Stimulated activated naive CD8-positive, alpha-beta T cell treated with anti-CD3 and anti-CD28 coated beads, Interleukin-15, Interleukin-2, amounts not matched to agents 100 ng/mL and 50 ng/mL, for 24 hours (primary cell): ENCODE results near the gene GRM5.
"Not testable (repeated sequence)": the region's sequence is repeated elsewhere in the genome, so short reads cannot be mapped to it uniquely, and the experiment has no call there.

ENCODE experiments used
- H3K27ac Mint-ChIP-seq: one replicate; pipeline ENCODE4 v1.8.0; 2021; ENCODE audit warnings: mild to moderate bottlenecking, mixed read lengths
- H3K27me3 Mint-ChIP-seq: one replicate; pipeline ENCODE4 v1.8.0; 2021; ENCODE audit warnings: mixed read lengths
- H3K36me3 Mint-ChIP-seq: one replicate; pipeline ENCODE4 v1.8.0; 2021; ENCODE audit warnings: low read depth, mixed read lengths
- H3K4me1 Mint-ChIP-seq: one replicate; pipeline ENCODE4 v1.8.0; 2021; ENCODE audit warnings: low read depth, mixed read lengths
- H3K4me3 Mint-ChIP-seq: one replicate; pipeline ENCODE4 v1.8.0; 2021; ENCODE audit warnings: mild to moderate bottlenecking, mixed read lengths
- H3K9me3 Mint-ChIP-seq: one replicate; pipeline ENCODE4 v1.8.0; 2021; ENCODE audit warnings: mixed read lengths

GRM5 gene

DNA sequence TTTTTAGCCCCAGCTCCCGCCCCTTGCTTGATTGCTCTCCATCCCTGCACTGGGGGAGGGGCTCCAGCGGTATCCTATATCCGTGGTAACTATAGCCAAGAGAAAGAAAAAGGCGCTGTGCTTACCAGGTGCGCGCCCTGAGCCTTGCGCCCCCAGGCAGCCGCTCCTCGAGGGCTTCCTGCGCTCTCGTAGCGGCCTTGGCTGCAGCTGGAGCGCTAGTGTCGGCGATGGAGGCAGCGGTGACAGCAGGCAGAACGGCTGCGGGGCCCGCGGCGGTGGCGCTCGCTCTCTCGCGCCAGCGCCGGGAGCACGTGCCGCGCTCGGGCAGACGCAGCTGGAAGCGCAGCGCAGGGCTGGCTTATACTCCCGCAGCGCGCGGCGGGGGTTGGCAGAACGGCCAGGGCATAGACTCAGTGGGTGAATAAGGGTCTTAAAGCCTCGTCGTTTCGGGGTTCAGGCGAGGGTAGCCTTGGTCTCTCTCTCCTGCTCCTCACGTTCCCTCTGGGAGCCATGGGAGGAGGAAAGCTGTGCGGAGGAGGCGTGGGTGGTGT, at the start of gene GRM5:
Gene GRM5 (minus strand): TSS at position 332 of the 551 bp plus-strand sequence. CDS start 18,110 bp downstream, outside the sequence.
- not testable (repeated sequence) for H3K4me3 Mint-ChIP-seq, H3K9me3 Mint-ChIP-seq, H3K36me3 Mint-ChIP-seq, H3K4me1 Mint-ChIP-seq, H3K27ac Mint-ChIP-seq
- peaks cover 42% of the 10 kb centered on the region for H3K27me3 Mint-ChIP-seq

- not testable (repeated sequence) for H3K27me3 Mint-ChIP-seq, H3K4me1 Mint-ChIP-seq, H3K4me3 Mint-ChIP-seq
These were observed 32.2 kb upstream of the GRM5 start for GRCh38 chr11:89097956-89098355.

GRCh38 chr11:89093806-89094205, 28.0 kb upstream of the GRM5 start:
- not testable (repeated sequence) for H3K36me3 Mint-ChIP-seq, H3K27ac Mint-ChIP-seq

More at GRCh38 chr11:89097956-89098355, 32.2 kb upstream of the GRM5 start:
- H3K36me3 Mint-ChIP-seq, H3K27ac Mint-ChIP-seq, H3K9me3 Mint-ChIP-seq: not testable (repeated sequence)

GRCh38 chr11:89084951-89085350, 19.2 kb upstream of the GRM5 start:
- H3K4me3 Mint-ChIP-seq, H3K27me3 Mint-ChIP-seq, H3K27ac Mint-ChIP-seq, H3K36me3 Mint-ChIP-seq, H3K9me3 Mint-ChIP-seq, H3K4me1 Mint-ChIP-seq: not testable (repeated sequence)

More at GRCh38 chr11:89093806-89094205, 28.0 kb upstream of the GRM5 start:
- peaks cover 16% of the 10 kb centered on the region for H3K9me3 Mint-ChIP-seq
- H3K4me3 Mint-ChIP-seq, H3K4me1 Mint-ChIP-seq, H3K27me3 Mint-ChIP-seq: not testable (repeated sequence)

- peaks cover 13% of the 10 kb centered on the region for H3K27me3 Mint-ChIP-seq
- not testable (repeated sequence) for H3K9me3 Mint-ChIP-seq, H3K4me1 Mint-ChIP-seq, H3K27ac Mint-ChIP-seq, H3K4me3 Mint-ChIP-seq, H3K36me3 Mint-ChIP-seq
These were observed 5.1 kb upstream of the GRM5 start for GRCh38 chr11:89070911-89071310.

GRCh38 chr11:89067264-89067663, 1.5 kb upstream of the GRM5 start:
- H3K27ac Mint-ChIP-seq, result no peak overlapping the region
- no peaks in the 10 kb centered on the region for H3K4me1 Mint-ChIP-seq
- H3K9me3 Mint-ChIP-seq, result no peaks in the 10 kb centered on the region

GRCh38 chr11:89065066-89065465, 716 bp downstream of the GRM5 start:
- no peaks in the 10 kb centered on the region for H3K36me3 Mint-ChIP-seq
- no peak overlapping the region for H3K4me3 Mint-ChIP-seq
- H3K4me1 Mint-ChIP-seq, result no peaks in the 10 kb centered on the region
- H3K9me3 Mint-ChIP-seq, result no peaks in the 10 kb centered on the region
- peaks cover 42% of the 10 kb centered on the region for H3K27me3 Mint-ChIP-seq
- H3K27ac Mint-ChIP-seq, result no peak overlapping the region

More at GRCh38 chr11:89067264-89067663, 1.5 kb upstream of the GRM5 start:
- Mint-ChIP-seq H3K36me3 (no peaks in the 10 kb centered on the region), H3K4me3 (no peak overlapping the region), H3K27me3 (peaks cover 34% of the 10 kb centered on the region)

GRCh38 chr11:89063481-89063951, 2.3 kb downstream of the GRM5 start:
- not testable (repeated sequence) for H3K36me3 Mint-ChIP-seq, H3K27ac Mint-ChIP-seq, H3K9me3 Mint-ChIP-seq, H3K4me3 Mint-ChIP-seq, H3K4me1 Mint-ChIP-seq
- H3K27me3 Mint-ChIP-seq, result peaks cover 42% of the 10 kb centered on the region

- not testable (repeated sequence) for H3K4me3 Mint-ChIP-seq, H3K4me1 Mint-ChIP-seq, H3K36me3 Mint-ChIP-seq, H3K9me3 Mint-ChIP-seq, H3K27ac Mint-ChIP-seq
- peaks cover 42% of the 10 kb centered on the region for H3K27me3 Mint-ChIP-seq
These were observed 2.9 kb downstream of the GRM5 start for GRCh38 chr11:89062771-89063298.

GRCh38 chr11:89061839-89062238, 3.9 kb downstream of the GRM5 start:
- H3K4me1 Mint-ChIP-seq, H3K9me3 Mint-ChIP-seq, H3K27ac Mint-ChIP-seq, H3K36me3 Mint-ChIP-seq, H3K4me3 Mint-ChIP-seq: not testable (repeated sequence)
- H3K27me3 Mint-ChIP-seq, result peaks cover 35% of the 10 kb centered on the region

DNA sequence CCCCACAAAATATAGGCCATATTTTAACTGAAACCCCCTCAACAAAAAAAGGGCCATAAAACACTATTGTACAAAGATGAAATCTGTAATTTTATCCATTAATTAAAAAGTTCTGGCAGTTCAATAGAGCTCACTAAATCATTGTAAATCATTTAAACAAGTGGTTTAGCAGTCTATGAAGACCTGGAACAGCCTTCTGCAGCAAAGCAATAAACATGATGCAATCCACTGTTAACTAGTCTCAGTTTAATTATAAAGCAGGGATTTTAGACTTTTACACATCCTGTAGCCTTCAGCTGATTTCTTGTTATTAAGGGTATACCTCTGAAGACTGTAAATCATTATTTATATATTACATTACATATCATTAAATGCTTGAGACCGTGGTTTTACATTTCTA, 8.4 kb downstream of the GRM5 start:
- not testable (repeated sequence) for H3K27me3 Mint-ChIP-seq, H3K9me3 Mint-ChIP-seq, H3K4me3 Mint-ChIP-seq, H3K36me3 Mint-ChIP-seq, H3K27ac Mint-ChIP-seq, H3K4me1 Mint-ChIP-seq

- H3K4me3 Mint-ChIP-seq, result no peak overlapping the region
- no peak overlapping the region for H3K27ac Mint-ChIP-seq
- H3K27me3 Mint-ChIP-seq, result no peaks in the 10 kb centered on the region
- H3K9me3 Mint-ChIP-seq, result peaks cover 4% of the 10 kb centered on the region
- no peaks in the 10 kb centered on the region for H3K36me3 Mint-ChIP-seq
- H3K4me1 Mint-ChIP-seq, result no peaks in the 10 kb centered on the region
These were observed 13.6 kb downstream of the GRM5 start for GRCh38 chr11:89052220-89052619.

- H3K27me3 Mint-ChIP-seq, H3K4me1 Mint-ChIP-seq, H3K9me3 Mint-ChIP-seq, H3K36me3 Mint-ChIP-seq, H3K27ac Mint-ChIP-seq, H3K4me3 Mint-ChIP-seq: not testable (repeated sequence)
These were observed 18.6 kb downstream of the GRM5 start for GRCh38 chr11:89047159-89047558.

DNA sequence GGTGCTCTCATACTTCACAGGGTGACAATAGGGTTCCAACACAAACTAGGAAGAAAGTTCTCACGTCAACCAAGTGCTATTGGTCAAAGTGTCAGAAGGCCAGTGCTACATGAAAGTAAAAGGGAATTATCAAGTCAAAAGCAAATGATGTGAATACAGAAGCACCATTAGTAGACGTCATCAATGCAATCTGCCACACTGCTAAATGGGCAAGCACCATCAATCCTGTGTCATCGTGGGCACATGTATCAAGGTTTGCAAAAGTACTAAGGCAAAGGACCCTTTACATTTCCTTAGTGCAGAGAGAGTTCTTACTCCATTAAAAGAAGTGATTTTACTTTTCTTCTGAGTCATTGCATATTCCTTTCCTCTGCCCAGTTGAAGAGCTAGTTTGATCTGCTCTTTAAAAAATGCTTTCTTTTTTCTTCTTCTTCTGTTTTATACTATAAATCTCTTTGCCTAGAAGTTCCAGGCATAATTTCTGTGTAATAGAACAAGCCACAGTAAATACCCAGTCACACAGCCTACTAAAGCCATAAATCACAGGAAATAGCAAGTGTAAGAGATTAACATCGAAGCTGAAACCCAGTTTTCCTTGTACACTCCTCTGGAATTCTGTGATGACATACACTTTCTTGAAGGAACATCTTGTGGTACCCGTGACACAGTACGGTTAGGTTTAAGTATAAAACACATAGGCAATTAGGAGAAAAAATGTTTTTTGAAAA, 21.8 kb downstream of the GRM5 start:
- not testable (repeated sequence) for H3K4me1 Mint-ChIP-seq, H3K4me3 Mint-ChIP-seq, H3K9me3 Mint-ChIP-seq, H3K27ac Mint-ChIP-seq, H3K36me3 Mint-ChIP-seq, H3K27me3 Mint-ChIP-seq

GRCh38 chr11:89029671-89030070, 36.1 kb downstream of the GRM5 start:
- H3K9me3 Mint-ChIP-seq, H3K27me3 Mint-ChIP-seq, H3K36me3 Mint-ChIP-seq, H3K4me3 Mint-ChIP-seq, H3K27ac Mint-ChIP-seq, H3K4me1 Mint-ChIP-seq: not testable (repeated sequence)

GRCh38 chr11:89021339-89021738, 44.4 kb downstream of the GRM5 start:
- Mint-ChIP-seq H3K36me3 (no peaks in the 10 kb centered on the region), H3K27ac (no peak overlapping the region), H3K4me3 (no peak overlapping the region), H3K27me3 (no peaks in the 10 kb centered on the region), H3K4me1 (no peaks in the 10 kb centered on the region), H3K9me3 (no peaks in the 10 kb centered on the region)
